Neural crest cell (in vitro differentiated cells): ENCODE measurements around the gene DPY19L3. TPM values are rescaled to one million over a fixed set of nuclear protein-coding genes. Genes with fewer than 3 reads are reported as not detected.

ENCODE experiments used
- DNase-seq: peaks from one replicate; pipeline ENCODE4 v3.0.0; 2021; ENCODE audit warnings: low read depth, mixed read lengths, low spot score
- H3K27ac Mint-ChIP-seq: one replicate; pipeline ENCODE4 v1.8.0; 2021; ENCODE audit warnings: mild to moderate bottlenecking, mixed read lengths; ENCODE audit not compliant: unreplicated experiment
- H3K27me3 Mint-ChIP-seq: 2 replicates; pipeline ENCODE4 v1.8.0; 2021; ENCODE audit warnings: low read depth, mild to moderate bottlenecking, mixed read lengths
- H3K36me3 Mint-ChIP-seq: 2 replicates; pipeline ENCODE4 v1.8.0; 2021; ENCODE audit warnings: low read depth, mild to moderate bottlenecking, mixed read lengths
- H3K4me1 Mint-ChIP-seq: 2 replicates; pipeline ENCODE4 v1.8.0; 2021; ENCODE audit warnings: mixed read lengths
- H3K4me3 Mint-ChIP-seq: one replicate; pipeline ENCODE4 v1.8.0; 2021; ENCODE audit warnings: mild to moderate bottlenecking, mixed read lengths
- H3K9me3 Mint-ChIP-seq: 2 replicates; pipeline ENCODE4 v1.8.0; 2021; ENCODE audit warnings: mixed read lengths
- CTCF ChIP-seq: fragments of 200-600 bp; sonication (generic); conservative IDR thresholded peaks from 2 replicates; pipeline ENCODE4 v1.5.0; 2021; ENCODE audit warnings: antibody characterized with exemption, mild to moderate bottlenecking
- total RNA-seq: library from RNA; stranded (reverse); gene quantifications from 2 replicates; pipeline ENCODE4 v1.2.1, GENCODE V29; 2021

Gene DPY19L3
- total RNA-seq, 1 donor from 2014 or later, result 108 TPM

- DNase-seq, result no peak
- peaks cover 25% of the 10 kb centered on the region for H3K36me3 Mint-ChIP-seq
These were observed 43.3 kb upstream of the DPY19L3 start for GRCh38 chr19:32362318-32362691.

GRCh38 chr19:32363175-32363574 lies 42.4 kb upstream of the DPY19L3 start:
- no peak for DNase-seq
- no peaks in the 10 kb centered on the region for H3K9me3 Mint-ChIP-seq
- no peaks in the 10 kb centered on the region for H3K4me1 Mint-ChIP-seq
- no peak overlapping the region for H3K4me3 Mint-ChIP-seq
- H3K27me3 Mint-ChIP-seq, result no peaks in the 10 kb centered on the region
- TF ChIP-seq CTCF, result no peak
- H3K27ac Mint-ChIP-seq, result no peak overlapping the region
- H3K36me3 Mint-ChIP-seq, result peaks cover 25% of the 10 kb centered on the region

More at GRCh38 chr19:32362318-32362691, 43.3 kb upstream of the DPY19L3 start:
- no peak overlapping the region for H3K27ac Mint-ChIP-seq
- no peak for TF ChIP-seq CTCF
- no peak overlapping the region for H3K4me3 Mint-ChIP-seq
- H3K4me1 Mint-ChIP-seq, result no peaks in the 10 kb centered on the region
- H3K9me3 Mint-ChIP-seq, result no peaks in the 10 kb centered on the region
- H3K27me3 Mint-ChIP-seq, result no peaks in the 10 kb centered on the region

GRCh38 chr19:32363632-32364031 lies 41.9 kb upstream of the DPY19L3 start:
- no peak overlapping the region for H3K4me3 Mint-ChIP-seq
- H3K9me3 Mint-ChIP-seq, result no peaks in the 10 kb centered on the region
- DNase-seq, result no peak
- peaks cover 25% of the 10 kb centered on the region for H3K36me3 Mint-ChIP-seq
- H3K27me3 Mint-ChIP-seq, result no peaks in the 10 kb centered on the region
- H3K27ac Mint-ChIP-seq, result no peak overlapping the region
- TF ChIP-seq CTCF, result no peak
- no peaks in the 10 kb centered on the region for H3K4me1 Mint-ChIP-seq

GRCh38 chr19:32364040-32364439 lies 41.5 kb upstream of the DPY19L3 start:
- no peak for TF ChIP-seq CTCF
- Mint-ChIP-seq H3K9me3 (no peaks in the 10 kb centered on the region), H3K4me3 (no peak overlapping the region), H3K27me3 (no peaks in the 10 kb centered on the region), H3K36me3 (peaks cover 25% of the 10 kb centered on the region), H3K4me1 (no peaks in the 10 kb centered on the region), H3K27ac (no peak overlapping the region)
- DNase-seq, result no peak

GRCh38 chr19:32367063-32367462 lies 38.5 kb upstream of the DPY19L3 start:
- Mint-ChIP-seq H3K27ac (no peak overlapping the region), H3K4me1 (no peaks in the 10 kb centered on the region), H3K9me3 (no peaks in the 10 kb centered on the region), H3K4me3 (no peak overlapping the region), H3K36me3 (peaks cover 25% of the 10 kb centered on the region), H3K27me3 (no peaks in the 10 kb centered on the region)
- TF ChIP-seq CTCF, result no peak
- no peak for DNase-seq
